Dermis microvascular lymphatic vessel endothelial cell (primary cell): ENCODE results near the gene KCTD21. TPM values are rescaled to one million over a fixed set of nuclear protein-coding genes. Genes with fewer than 3 reads are reported as not detected.

Experiments used
- DNase-seq, 2 donors: peaks; one replicate each; pipeline versions ENCODE4 v3.0.0 to v3.0.0-alpha.2; 2010; ENCODE audit warnings: low read depth in 2 of 2
- total RNA-seq: library from RNA; depleted of rRNA; stranded (reverse); fragments of >200 nt; gene quantifications from 2 replicates; pipeline ENCODE4 v1.2.1, GENCODE V29; 2014

KCTD21 gene
- total RNA-seq, 1 donor from 2014 or later: 3.3 TPM

DNA sequence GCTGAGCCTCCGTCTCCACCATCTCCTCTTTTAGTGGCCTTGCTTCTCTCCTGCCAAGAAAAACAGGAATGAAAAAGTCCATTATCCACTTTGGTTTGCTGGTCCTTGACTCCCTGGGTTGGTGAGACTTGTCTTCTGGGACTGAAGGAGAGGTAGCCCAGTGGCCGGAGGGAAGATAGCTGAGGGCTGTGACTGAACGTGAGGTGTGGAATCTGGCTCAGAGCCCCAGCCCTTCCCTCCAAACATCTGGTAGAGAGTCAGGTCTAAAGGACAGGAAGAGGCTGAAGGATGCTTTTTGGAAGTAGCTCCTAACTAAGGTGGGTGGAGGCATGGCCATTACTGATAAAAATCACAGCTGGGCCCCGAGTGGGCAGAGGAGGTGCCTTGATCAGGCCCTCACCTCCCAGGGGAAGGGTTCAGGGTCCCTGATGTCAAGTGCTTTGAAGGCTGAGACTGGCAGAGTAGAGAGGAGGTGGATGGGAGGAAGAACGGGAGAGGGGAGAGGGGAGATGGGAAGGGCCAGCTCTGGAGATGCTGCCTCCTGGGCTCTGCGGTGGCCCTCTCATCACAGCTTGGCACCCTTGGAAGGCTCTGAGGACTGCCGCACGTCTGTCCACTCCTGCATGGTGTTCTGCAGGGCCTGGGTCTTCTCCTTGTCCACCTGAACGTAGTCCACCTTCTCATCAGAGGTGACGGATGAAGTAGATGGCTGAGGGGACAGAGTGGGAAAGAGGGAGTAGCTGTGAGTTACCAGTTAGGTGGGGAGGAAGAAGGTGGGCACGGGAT is 30.5 kb upstream of the KCTD21 start:
- DNase-seq: no peak

DNA sequence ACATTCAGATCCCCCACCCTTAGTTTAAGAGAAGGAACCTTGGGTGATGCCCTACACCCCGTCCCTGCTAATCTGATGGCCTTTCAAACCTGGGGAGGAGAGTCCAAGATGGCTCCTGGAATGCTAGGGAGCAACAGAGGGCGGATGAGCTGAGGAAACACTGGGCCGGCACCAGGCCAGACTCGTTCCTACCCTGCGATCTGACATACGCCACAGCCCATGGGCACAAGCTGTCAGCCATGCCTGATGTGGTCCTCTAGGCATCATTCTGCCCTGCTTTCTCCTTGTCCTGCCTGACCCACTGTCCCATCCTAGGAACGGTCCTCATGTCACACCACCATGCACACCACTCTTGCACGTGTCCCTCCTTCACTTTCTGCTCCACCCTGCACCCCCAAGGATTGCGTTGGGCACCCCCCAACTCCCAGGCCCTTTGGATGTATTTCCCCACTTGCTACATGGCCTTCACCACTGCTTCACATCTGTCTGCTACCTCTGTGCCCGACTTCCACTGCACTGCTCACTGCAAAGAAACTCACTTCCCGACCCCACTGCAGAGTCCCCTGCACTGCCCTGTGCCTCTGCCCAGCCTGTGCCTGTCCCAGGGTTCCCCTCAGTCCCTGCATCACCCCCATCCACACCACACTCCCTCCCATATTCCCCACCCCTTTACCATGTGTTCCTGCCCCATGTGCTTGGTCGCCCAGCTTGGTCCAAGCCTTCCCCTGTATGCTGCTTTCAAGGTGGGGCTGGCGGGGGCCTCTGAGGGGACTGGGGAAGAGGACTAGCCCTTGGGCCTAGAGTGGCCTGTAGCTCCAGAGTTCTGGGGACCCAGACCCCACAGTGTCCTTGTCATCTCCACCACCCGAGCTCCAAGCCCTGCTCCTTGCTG is 29.5 kb upstream of the KCTD21 start:
- DNase-seq: no peak

DNA sequence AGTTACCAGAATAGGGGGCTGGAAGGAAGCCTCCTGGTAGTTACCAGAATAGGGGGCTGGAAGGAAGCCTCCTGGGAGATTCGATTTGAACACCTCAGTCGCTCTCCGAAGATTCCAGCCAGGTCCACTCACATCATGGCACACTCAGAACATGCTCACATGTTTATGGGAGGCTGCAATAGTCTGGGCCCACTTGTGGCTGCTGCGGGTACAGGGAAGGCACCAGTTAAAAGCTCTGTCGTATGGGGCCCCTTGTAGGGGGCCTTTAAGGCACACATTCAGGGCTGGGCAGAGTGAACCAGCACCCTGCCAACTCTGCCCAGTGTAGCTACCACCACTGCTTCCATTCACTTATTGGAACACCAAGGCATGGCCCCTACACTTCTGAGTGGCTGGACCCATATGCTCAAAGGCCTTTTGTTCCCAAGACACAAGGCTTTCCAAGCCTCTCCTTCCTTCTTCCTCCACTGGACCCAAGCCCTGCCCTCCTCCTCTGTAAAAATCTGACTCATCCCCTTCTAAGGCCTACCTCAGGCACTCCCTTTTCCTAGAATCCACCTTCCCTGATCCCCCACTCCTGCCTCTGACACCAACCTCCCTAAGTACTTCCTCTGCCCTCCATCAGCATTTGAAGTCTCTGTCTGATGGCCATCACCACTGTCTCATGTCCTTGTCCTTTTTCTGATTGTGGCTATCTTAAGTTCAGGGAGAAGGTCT is 28.3 kb upstream of the KCTD21 start:
- no peak for DNase-seq

DNA sequence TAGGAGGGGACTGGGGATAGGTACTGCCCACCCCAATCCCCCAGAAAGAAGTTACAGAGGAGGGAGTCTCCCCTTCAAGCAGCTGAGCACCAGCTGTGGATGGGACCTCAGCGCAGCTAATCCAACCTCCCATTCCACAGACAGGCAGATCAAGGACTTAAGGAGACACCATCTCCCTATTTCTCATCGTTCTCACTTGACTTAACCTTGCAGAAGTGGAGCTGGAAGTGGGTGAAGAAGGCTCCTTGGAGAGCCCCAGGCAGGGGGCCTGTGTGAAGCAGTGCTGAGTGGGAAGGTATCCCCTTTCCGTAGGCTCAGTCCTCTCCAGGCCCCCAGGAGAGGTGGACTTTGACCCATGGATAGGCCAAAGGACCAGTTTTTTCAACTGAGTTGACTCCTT is 27.6 kb upstream of the KCTD21 start:
- no peak for DNase-seq

DNA sequence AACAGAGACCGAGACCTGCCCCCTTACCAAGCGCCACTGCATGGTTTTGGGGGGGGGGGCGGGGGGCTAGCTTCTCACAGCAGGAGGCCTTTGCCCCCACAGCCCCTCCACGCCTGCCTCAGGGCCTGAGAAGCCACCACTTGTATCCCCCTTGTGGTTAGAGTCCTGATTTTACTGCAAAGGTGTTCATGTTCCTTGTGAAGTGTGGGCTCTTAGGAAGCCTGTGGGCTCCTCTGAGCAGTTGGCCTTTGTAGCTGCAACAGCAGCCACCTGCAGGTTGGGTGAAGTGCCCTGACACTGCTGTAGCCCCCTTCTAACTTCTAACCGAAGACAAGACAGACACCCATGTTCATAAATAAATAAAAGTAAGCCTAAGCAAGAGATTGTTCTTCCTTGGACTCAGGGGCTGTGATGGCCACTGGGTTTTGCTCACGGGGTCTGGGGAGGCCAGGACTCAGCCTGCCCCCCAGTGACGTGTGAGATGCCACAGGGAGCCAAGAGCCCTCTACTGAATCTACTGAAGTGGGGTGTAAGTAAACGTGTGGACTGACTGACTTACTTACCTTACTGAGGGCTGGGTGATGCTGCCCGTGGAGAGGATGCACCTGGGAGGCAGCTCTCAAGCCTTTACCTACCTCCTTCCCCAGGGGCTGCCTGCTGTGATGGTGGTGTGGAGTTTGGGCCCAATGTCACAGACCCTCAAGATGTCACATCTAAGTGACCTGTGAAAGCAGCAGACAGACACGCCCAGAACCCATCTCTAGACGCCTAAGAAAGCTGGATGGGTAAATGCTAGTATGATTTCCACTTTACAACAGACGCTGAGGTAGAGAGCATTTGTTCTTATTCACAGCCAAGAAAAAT is 26.1 kb upstream of the KCTD21 start:
- no peak for DNase-seq

DNA sequence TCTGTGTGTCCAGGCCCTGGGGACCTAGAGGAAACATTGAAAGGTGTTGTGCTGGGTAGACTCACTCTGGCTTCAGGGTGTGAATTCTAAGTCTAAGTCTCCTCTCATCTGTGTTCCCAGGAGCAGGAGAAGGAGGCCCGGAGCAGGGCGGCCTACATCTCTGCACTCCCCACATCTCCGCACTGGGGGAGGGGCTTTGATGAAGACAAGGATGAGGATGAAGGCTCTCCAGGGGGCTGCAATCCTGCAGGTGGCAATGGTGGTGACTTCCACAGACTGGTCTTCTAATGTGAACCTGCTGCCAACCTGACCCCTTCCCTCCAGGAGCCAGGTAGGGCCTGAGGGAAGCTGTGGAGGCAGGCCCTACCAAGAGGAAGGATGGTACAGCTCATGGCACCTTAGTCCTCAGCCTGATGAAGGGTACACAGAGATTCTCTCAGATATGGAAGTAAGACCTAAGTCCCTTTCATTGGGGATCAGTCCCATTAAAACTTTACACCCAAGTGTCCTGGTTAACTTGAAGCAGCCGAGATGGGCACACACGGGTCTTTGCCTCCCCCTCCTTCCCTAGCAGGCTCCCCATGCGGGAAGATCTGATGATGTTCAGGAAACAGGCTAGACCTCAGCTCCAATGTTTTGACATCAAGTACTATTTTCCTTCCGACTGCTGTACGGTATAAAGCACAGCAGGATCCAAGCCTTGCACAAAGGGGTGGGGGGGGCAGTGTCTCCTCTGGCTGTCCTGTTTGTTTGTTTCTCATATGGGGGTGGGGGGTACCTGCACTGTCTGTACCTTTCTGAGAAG is 25.3 kb upstream of the KCTD21 start:
- no peak for DNase-seq

DNA sequence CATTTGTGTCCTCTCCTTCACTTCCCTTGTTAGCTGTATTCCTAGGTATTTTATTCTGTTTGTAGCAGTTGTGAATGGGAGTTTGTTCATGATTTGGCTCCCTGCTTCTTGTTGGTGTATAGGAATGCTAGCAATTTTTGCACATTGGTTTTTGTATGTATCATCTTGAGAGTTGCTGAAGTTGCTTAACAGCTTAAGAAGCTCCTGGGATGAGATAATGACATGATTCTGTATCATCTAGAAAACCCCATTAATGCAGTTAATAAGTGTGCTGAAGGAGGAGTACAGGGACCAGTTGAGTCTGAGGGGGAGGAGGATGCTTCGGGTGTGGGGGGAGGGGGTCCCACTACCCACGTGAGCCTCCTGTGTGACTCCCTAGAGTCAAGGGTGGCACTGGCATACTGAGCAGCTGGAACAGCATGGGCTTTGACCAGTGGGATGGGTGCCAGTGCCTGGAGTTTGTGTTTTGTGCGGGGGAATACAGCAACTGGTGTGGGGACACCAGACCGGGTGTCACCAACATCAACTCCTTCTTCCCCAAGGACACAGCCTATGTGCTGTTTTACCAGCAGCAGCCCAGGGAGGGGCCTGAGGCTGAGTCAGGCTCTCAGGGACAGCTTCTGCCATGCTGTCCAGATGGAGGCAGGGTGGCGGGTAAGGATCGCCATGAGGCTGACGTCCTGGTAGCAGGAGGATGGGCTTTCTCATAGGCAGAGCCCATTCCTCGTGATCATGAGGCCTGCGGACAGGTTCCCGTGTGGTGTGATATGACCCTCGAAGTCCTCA is 24.4 kb upstream of the KCTD21 start:
- no peak for DNase-seq

DNA sequence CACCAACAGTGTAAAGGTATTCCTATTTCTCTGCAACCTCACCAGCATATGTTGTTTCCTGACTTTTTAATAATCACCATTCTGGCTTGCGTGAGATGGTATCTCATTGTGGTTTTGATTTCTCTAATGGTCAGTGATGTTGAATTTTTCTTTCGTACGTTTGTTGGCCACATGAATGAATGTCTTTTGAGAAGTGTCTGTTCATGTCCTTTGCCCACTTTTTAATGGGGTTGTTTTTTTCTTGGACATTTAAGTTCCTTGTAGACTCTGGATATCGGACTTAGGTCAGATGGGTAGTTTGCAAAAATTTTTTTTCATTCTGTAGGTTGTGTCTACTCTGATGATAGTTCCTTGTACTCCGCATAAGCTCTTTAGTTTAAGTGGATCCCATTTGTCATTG is 23.1 kb upstream of the KCTD21 start:
- no peak for DNase-seq

DNA sequence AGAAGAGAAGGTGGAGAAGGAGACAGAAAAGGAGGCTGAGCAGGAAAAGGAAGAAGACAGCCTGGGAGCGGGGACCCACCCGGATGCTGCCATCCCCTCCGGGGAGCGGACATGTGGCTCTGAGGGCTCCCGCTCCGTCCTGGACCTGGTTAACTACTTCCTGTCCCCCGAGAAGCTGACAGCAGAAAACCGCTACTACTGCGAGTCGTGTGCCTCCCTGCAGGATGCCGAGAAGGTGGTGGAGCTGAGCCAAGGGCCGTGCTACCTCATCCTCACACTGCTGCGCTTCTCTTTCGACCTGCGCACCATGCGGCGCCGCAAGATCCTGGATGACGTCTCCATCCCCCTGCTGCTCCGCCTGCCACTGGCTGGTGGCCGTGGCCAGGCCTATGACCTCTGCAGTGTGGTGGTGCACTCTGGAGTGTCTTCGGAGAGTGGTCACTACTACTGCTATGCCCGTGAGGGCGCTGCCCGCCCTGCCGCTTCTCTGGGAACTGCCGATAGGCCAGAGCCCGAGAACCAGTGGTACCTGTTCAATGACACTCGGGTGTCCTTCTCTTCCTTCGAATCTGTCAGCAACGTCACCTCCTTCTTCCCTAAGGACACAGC is 21.7 kb upstream of the KCTD21 start:
- DNase-seq: no peak

DNA sequence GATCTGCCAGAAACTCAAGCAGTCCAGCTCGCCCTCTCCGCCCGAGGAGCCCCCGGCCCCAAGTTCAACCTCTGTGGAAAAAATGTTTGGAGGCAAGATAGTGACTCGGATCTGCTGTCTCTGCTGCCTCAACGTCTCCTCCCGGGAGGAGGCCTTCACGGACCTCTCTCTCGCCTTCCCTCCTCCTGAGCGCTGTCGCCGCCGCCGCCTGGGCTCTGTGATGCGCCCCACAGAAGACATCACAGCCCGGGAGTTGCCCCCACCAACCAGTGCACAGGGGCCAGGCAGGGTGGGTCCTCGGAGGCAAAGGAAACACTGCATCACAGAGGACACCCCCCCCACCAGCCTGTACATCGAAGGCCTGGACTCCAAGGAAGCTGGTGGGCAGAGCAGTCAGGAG is 21.1 kb upstream of the KCTD21 start:
- DNase-seq: no peak

DNA sequence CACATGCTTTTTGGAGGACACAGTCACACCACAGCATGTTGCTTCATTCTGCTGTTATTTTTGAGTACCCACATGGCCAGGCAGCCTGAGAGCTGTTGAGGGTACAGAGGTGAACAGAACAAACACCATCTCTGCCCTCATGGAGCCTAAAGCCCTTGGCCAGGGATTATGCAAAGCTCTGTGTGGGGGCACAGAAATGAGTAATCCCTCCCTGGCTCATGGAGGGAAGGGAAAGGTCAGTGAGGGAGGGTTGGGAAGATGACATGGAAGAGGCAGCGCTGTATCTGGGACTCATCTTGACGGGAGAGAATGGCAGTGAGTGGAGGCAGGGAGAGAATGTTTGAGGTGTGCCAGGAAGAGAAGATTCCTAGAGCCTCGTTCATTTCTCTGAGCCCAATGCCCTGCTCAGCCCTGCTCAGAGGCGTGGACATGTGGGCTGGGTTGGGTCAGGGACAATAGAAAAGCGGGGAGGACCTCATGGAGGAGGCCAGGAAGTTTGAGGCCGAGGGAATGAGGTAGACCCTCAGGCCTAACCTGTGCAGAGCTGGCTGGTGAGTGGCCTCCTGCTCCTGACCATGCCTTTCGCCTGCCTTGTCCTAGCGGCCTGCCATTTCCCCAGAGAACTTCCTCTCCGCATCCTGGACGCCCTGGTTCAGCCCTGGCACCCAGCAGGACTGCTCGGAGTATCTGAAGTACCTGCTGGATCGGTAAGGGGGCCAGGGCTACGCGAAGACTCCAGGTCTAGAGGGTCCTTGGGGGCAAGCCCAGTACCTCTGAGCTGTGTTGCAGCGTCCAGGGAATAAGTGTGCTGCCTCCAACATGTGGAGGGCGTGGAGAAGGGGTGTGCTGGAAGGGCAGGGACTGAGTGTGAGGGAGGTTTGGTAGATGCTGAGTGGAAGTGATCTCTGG is 20.1 kb upstream of the KCTD21 start:
- no peak for DNase-seq

DNA sequence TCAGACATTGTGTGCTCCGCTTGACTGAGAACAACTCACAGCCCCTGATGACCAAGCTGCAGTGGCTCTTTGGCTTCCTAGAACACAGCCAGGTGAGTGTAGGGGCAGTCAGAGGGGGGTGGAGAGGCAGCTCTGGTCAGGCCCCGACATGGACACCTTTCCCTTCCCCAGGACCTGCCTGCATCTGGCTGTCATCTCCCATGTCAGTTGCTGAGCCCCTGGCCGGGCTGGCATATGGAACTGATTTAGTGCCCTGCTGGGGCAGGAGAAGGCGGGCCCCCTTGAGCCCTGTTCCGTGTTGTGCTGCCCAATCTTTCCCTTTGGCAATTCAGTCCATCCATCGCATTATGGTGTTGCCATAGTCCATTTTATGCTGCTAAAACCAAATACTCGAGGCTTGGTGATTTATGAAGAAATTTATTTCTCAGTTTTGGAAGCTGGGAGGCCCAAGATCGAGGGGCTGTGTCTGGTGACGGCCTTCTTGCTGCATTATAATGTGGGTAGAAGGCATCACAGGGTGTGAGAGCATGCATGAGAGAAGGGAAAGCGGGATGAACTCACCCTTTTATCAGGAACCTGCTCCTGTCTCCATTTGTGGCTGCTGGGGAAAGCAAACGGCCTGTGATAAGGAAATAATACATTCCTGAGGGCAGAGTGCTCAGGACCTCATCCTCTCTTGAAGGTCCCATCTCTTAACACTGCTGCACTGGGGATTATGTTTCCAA is 19.3 kb upstream of the KCTD21 start:
- DNase-seq: no peak

DNA sequence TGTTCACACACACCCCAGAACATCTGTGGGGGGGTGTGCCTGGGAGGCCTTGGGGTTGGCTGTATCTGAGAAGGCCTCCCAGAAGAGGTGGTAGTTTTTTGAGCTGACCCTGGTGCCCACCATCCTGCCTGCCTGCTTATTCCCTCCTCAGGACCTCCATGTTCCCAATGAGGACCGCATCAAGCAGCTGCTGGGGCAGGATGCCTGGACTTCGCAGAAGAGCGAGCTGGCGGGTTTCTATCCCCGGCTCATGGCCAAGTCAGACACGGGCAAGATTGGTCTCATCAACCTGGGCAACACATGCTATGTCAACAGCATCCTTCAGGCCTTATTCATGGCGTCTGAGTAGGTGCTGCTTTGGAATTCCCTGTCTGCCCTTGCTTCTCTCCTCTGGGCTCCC is 17.3 kb upstream of the KCTD21 start:
- no peak for DNase-seq

DNA sequence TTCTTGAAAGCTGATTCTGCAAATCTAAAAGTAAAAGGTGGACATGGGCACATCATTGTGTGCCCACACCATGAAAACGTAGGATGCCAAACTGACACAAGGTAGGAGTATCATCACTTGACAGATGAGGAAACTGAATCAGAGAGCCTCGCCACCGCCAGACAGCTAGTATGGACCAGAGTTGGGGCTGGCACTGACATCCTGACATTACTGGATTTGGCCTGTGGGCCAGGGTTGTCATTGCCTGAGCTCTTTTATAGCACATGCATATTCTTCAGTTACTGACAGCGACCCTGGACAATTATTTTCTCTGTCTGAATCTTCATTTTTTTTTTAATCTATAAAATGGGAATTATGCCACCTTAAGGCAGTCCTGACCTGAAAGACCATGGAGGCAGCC is 16.8 kb upstream of the KCTD21 start:
- no peak for DNase-seq

DNA sequence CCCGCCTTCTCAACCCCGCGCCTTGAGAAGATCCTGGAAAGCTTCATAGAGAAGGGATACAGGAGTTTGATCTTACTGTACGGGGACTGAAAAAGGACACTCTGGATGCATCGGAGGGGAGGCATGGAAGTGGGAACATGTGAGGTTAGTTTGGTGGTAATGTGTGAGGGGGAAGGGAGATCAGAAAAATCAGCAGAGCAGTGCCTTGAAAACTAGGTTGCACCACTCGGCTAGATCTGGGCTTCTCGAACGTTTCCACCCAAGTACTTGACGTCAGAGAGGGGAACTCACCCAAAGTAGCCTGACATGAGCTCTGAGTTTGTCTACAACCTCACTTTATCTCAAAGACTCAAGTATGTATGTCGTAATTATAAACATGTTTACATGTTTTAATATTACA is 14.8 kb upstream of the KCTD21 start:
- DNase-seq: no peak

DNA sequence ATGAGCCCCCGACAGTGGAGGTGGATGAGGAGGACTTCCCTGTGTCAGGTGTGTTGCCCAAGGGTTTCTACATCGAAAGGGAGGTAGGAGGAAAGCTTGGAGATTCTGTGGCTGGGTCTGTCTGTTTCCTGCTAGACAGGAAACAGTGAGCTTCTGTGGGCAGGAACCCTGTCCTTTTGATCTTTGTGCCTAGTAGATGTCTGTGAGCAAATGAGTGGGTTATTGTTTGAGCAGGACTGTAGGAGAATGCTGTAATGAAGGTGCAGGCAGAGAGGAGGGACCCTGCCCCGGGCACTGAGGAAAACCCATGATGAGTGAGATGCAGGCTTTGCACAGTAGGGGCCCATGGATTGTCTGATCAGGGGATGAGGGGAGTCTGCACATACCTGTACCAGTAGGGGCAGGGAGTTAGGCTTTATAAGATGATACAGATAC is 14.3 kb upstream of the KCTD21 start:
- DNase-seq: peak in 1 of 2 donors; percentile 47

DNA sequence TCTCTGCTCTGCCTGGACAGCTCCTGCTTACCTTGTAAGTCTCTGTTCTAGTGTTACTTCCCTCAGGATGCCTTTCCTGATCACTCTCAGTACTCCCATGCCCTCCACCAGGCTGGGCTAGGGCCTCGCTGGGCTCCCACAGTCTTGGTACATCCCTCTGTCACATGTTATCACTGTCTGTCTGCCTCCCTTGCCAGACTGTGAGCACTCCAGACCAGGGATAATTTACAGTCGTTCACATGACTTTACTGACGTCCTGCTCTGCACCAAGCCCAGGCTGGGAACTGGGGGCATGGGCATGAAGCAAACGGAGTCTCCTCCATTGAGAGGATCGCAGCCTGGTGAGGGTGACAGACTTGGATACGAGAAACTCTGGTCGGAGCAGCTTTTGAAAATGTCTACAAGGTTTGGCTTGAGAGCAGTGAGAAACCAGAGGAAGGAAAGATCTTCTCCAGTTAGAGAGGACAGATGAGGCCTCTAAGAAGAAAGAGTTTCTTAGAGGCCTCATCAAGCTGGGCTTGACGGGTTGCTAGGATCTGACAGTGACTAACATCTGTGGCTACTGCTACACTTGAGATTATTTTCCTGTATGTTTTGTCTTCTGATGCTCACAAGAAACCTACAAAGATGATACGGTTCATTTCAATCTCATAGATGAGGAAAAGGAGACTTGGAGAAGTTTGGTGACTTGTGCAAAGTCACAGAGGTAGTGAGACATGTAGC is 12.8 kb upstream of the KCTD21 start:
- DNase-seq: no peak
